ENCODE results near the gene MOSMO.

- TF ChIP-seq MAX (IDR thresholded peaks at IDR 0.05; ENCODE audit: low read depth, low read length) (no peak), CTCF (IDR thresholded peaks at IDR 0.05 in 2 of 3, conservative IDR thresholded peaks at IDR 0.05 in 1 of 3; ENCODE audit: control insufficient read depth in 2 of 3, extremely low read depth in 1 of 3, insufficient read depth in 1 of 3, low read depth in 3 of 3, low read length in 3 of 3) (no peak), KAT2A (conservative IDR thresholded peaks at IDR 0.05; ENCODE audit: control insufficient read depth, low read depth, low read length) (no peak)
Measured at GRCh38 chr16:22001591-22001990, 6.3 kb upstream of the MOSMO start.
